HL-60/S4 treated with phorbol 12-myristate 13-acetate at 8.2 ng/mL for 4 days and 3 days (cell line): Measurements from ENCODE around the gene UBE2A.

Experiments used
- in situ Hi-C: fragments of 300-500 bp; cut with MboI; formaldehyde crosslinking; loops from 2 replicates; pipeline ENCODE4 v1.15.0; 2022; ENCODE audit warnings: low sequenced_read_pairs

UBE2A gene

GRCh38 chrX:119574394-119575266, at the start of gene UBE2A:
TSS of gene UBE2A (plus strand) at chrX:119574563. CDS start at chrX:119574712, 149 bp downstream.
- in situ Hi-C loops = no loop called here

- in situ Hi-C loops = no loop called here
Observed at GRCh38 chrX:119529345-119530276, 44.8 kb upstream of the UBE2A start.

DNA sequence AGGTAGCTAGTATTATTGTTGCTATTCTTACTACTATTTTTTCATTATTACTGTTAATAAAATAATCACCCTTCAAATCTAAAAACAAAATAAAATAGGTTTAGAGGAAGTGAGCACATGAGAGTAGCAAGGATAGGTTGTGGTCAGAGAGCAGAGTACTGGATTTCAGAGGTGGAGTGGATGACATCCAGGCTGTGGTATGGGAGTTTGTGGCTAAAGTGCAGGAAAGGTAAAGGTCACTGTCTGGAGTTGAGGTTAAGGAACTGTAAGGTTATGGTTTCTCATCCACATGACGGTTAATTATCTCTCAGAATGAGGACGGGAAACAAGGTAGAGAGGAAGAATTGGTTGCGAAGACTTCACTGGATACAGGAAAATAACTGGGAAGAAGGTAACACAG, 36.9 kb upstream of the UBE2A start:
- in situ Hi-C loops = no loop called here

- in situ Hi-C loops = no loop called here
Observed at GRCh38 chrX:119539872-119540271, 34.5 kb upstream of the UBE2A start.

- in situ Hi-C loops = no loop called here
Observed at GRCh38 chrX:119541188-119541587, 33.2 kb upstream of the UBE2A start.

- in situ Hi-C loops = no loop called here
Observed at GRCh38 chrX:119549327-119550016, 24.9 kb upstream of the UBE2A start.

DNA sequence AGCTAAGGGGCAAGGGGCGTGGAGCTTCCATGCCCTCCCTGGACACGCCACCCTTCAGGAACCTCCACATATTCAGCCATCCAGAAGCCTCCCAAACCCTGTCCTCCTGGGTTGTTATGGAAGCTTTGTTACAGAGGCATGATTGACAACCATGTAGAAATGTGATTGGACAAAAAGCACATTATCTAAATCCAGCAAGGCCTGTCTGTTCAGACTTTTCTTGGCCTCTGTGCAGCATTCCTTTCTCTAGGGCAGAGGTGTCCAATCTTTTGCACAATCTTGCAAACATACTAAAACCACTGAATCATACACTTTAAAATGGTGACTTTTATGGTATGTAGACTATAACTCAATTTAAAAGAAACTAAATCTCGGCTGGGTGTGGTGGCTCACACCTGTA, 21.9 kb upstream of the UBE2A start:
- in situ Hi-C loops = no loop called here

- in situ Hi-C loops = no loop called here
Observed at GRCh38 chrX:119565107-119565663, 9.2 kb upstream of the UBE2A start, which contains the start of gene STEEP1. TSS of gene STEEP1 (minus strand) at chrX:119565409. CDS start at chrX:119565355, 54 bp downstream.

- in situ Hi-C loops = no loop called here
Observed at GRCh38 chrX:119570351-119570835, 4.0 kb upstream of the UBE2A start.

DNA sequence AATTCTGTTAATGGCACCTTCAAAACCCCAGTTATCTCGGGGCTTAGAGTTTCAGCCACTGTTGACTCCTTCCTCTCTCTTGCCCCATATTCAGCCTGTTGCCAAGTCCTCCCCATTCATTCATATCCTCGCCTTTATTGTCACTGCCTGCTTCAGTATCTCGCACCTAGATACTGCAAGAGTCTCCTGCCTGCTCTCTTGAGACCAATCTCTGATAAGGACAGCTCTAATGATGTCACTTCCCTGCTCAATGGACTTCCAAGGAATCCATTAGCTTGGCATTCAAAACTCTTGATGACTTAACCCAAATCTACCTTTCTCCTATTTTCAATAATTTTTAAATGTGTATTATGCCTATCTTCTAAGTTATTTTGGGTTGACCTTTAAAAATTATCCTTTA, 1.1 kb upstream of the UBE2A start:
- in situ Hi-C loops = no loop called here

DNA sequence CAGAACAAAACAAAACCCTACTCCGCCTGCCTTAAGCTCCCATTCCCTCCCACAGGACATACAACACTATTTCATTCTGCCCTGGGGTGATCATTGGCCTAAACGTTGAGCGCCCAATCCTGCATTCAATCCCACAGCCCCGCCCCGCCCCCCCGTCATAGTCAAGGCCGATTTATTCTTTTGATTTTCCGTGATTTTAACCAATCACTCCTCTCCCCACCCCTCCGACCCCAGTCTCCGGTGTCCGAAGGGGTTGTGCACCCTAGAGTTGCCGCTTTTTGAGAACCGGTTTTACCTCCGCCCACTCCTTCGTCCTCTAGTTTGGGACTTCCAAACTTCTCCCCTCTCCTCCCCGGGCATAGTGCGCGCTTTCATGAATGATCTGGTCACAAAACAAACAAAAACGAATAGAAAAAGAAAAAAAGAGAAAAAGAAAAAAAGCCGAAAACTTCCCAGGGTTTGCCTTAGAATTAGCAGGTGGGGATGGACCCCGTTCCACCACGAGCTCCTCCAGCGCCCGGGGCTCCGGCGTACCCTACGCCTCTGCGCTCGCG, 446 bp upstream of the UBE2A start:
- in situ Hi-C loops = no loop called here

DNA sequence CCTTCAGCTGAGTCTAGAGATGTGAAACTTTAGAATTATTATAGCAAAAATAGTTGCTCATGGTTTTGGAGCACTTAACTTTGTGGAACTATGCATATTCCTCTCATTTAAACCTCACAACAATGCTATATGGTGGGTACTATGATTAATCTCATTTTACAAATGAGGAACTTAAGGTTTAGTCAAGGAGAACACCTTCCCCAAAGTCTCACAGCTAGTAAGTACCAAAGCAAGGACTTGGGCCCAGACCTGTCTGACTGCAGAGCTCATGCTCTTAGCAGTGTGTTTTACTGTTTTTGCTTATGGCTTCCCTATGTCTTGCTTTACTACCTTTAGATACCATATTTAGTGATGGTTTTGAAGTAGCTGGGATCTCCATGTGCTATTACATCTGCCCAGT, 5.1 kb downstream of the UBE2A start:
- in situ Hi-C loops = no loop called here

DNA sequence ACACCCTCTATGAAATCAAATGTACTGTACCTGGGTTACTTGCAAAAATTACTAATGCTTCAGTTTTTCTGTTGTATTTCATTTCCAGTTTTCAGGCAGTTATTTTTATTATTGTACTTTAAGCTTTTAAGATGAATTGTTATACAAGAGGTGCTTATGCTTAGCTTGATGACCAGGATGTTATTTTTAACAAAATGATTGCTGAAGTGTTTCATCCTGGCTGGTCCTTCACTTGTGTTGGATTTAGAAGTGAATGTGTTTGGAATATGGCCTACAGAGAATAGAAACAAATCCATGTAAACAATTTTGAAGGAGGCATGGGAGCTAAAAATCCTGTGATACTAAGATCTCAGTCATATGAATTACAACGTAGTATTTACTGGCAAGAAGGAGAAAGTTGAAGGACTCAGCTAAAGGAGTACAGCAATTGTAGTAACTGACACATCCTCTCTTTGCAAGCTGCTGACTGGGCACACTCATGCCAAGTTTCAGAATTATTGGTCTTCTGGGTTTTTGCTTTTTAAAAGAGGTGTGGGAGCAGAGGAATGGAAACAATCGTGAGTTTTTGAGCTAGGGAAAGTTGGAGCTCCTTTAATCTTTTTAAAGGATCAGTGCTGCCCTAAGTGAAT, 9.2 kb downstream of the UBE2A start:
- in situ Hi-C loops = no loop called here

DNA sequence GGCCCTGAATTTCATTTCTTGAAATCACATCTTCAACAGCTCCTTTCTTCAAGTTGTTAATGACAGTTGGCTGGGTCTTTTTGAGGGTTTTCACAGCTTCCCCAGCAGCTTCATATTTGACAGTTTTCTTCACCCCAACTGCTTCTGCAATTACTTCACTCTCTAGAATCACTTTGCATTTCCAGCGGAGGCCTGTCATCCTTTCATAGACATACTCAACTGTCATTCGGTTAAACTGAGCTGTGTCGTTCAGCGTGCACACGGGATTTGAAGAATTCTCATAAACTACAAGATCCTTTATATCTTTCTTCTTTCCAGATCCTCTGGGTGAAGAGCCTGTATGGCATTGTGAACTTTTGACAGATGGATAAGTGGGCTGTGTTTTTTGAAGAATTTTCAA, 15.4 kb downstream of the UBE2A start:
- in situ Hi-C loops = no loop called here

- in situ Hi-C loops = no loop called here
Observed at GRCh38 chrX:119602701-119603255, 28.4 kb downstream of the UBE2A start.

DNA sequence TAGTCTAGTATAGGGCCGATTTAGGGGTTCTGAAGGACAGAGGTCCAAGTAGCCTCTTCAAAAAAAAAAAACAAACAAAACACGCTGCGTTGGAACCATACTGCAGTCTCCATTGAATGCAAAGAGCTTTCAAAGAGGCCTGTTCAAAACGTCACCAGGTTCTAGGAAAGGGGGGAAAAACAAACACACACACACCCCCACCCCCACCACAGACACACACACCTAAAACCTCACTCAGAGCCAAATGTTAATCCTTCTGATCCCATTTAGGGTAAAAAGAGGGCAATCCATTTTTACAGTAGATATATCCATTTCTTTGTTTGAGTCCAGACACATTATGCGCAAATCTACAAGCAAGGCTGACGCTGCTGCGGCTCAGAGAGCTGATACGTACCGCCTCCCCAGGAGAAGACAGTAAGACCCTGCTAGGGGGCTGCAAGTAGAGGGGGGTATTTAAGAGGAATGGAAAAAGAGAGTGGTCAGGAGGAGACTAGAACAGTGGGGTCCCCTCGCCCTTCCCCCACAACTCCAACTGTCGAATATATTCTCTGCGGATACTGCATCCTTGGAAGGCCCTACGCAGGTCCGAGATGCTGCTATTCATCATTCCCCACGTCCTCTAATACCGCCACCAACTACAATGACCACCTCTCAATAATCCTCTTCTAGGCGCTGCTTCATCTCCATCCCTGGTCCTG, 30.6 kb downstream of the UBE2A start:
- in situ Hi-C loops = no loop called here

DNA sequence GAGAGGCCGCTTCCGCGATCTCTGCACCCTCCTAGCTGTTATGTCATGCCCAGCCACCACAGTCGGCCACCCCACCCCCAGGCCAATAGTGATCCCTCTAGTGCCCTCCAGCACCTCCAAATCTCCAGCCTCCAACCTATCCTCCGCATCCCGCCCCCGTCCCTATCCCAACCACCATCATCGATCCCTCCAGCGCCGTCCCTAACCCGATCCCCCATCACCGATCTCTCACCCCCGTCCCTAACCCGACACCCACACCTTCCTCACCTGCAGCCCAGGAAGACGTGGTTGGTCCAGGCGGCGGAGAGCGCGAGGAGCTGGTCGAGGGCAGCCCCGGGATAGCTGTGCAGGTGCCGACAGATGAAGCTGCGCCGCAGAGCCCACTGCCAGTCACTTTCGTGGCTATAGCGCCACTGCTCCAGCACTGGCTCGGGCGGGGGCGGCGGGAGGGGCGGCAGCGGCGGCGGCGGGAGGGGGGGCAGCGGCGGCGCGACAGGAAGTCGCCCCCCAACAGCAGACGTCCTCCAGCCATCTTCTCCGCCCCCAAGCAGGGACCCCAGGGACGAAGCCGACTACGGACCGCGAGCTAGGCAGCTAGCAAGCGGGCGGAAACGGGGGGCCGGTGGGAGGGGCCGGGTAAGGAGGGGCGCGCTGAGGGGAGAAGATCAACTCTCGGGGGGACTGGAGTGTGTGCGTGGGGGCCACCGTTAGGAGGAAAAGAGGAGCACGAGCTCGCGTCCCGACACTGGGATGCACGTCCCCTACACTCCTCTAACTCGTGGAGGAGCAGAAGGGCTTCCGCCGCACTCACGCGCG, 31.3 kb downstream of the UBE2A start:
- in situ Hi-C loops = no loop called here
